Measurements from ENCODE around the gene SLC40A1. TPM values are rescaled to one million over a fixed set of nuclear protein-coding genes. Genes with fewer than 3 reads are reported as not detected.

SLC40A1 gene
- total and polyA plus RNA-seq, 12 donors: 84.1 to 3,561 (median 883) TPM

GRCh38 chr2:189581354-189582139 lies 961 bp upstream of the SLC40A1 start:
- peaks cover 9 to 30% of the 10 kb centered on the region in 2 donors for H3K4me1 ChIP-seq (replicated peaks in 1 of 2)
- intact Hi-C loops (cut with DNase I): loop anchor here (2.0 to 10.0 kb wide), 2 partner anchors 15 to 53 kb away; no protein-coding TSS in a partner anchor
- WGBS, 4 donors: 18 to 29% (median 22%) methylated on average over 16 to 22 of the region's 22 CpGs
- no peaks in the 10 kb centered on the region for H3K27me3 ChIP-seq
- H3K9me3 ChIP-seq (replicated peaks in 1 of 3): no peaks in the 10 kb centered on the region
- DNase-seq: peak in 5 of 7 donors; percentile 13 to 72 (median 30)
- peak overlapping the region; percentile 83 to 96 (median 89) for H3K27ac ChIP-seq
- peaks cover 0 to 28% of the 10 kb centered on the region in 2 donors for H3K36me3 ChIP-seq (replicated peaks in 1 of 2)
- TF ChIP-seq CTCF (IDR thresholded peaks at IDR 0.05): no peak
- no peak for TF ChIP-seq POLR2A (IDR thresholded peaks at IDR 0.05)
- peak overlapping the region in 3 of 4 donors; percentile 81 to 97 (median 86) for H3K4me3 ChIP-seq

GRCh38 chr2:189580241-189580651 lies 340 bp downstream of the SLC40A1 start:
- TF ChIP-seq CTCF (IDR thresholded peaks at IDR 0.05) (no peak), POLR2A (IDR thresholded peaks at IDR 0.05) (no peak)
- H3K4me3 ChIP-seq: peak overlapping the region; percentile 19 to 86 (median 56)
- no peaks in the 10 kb centered on the region for H3K27me3 ChIP-seq
- H3K36me3 ChIP-seq (replicated peaks in 1 of 2): peaks cover 0 to 37% of the 10 kb centered on the region in 2 donors
- H3K9me3 ChIP-seq (replicated peaks in 1 of 3): no peaks in the 10 kb centered on the region
- intact Hi-C loops (cut with DNase I): loop anchor here (2.0 to 10.0 kb wide), 2 partner anchors 13 to 55 kb away; no protein-coding TSS in a partner anchor
- WGBS, 4 donors: 0 to 2% (median 1%) methylated on average over 9 to 13 of the region's 13 CpGs
- DNase-seq: peak in 6 of 7 donors; percentile 25 to 75 (median 47)
- peaks cover 13 to 43% of the 10 kb centered on the region in 2 donors for H3K4me1 ChIP-seq (replicated peaks in 1 of 2)
- peak overlapping the region; percentile 19 to 96 (median 89) for H3K27ac ChIP-seq

DNA sequence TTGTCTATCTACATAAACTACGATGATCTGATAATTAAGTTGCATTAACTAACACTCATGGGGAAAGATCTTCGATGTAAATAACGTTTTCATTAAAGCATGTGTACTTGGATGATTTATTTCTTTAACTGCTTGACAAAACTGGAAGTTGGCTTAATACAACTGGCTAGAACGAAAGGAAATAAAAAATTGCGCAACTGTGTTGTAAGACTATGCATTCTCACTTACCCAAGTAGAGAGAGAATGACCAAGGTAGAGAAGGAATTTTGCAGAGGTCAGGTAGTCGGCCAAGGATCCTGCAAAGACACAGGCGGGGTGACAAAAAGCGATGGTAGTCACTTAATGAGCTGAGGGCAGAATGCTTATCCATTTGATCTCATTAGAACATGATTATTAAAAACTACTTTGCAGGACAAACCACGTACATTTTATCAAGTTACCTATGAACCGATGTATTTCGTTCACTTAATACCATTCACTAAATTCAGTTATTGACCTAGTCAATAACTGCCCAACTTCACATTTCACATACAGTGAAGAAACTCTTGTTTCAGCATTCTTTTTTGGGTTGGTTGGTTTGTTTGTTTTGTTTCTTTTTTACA lies 900 bp downstream of the SLC40A1 start:
- no peak for TF ChIP-seq POLR2A (IDR thresholded peaks at IDR 0.05)
- TF ChIP-seq CTCF (IDR thresholded peaks at IDR 0.05): no peak
- WGBS, 4 donors: 11 to 17% (median 15%) methylated on average over 11 of the region's 11 CpGs
- Histone ChIP-seq H3K4me1 (replicated peaks in 1 of 2) (peaks cover 18 to 49% of the 10 kb centered on the region in 2 donors), H3K27ac (peak overlapping the region in 4 of 5 donors; percentile 83 to 96 (median 90)), H3K4me3 (peak overlapping the region; percentile 30 to 86 (median 60)), H3K9me3 (replicated peaks in 1 of 3) (no peaks in the 10 kb centered on the region), H3K27me3 (no peaks in the 10 kb centered on the region), H3K36me3 (replicated peaks in 1 of 2) (peaks cover 0 to 42% of the 10 kb centered on the region in 2 donors)
- peak in 1 of 7 donors; percentile 21 for DNase-seq
- intact Hi-C loops (cut with DNase I): loop anchor here (2.0 to 10.0 kb wide), 3 partner anchors 13 to 112 kb away; no protein-coding TSS in a partner anchor
